Adrenal gland (tissue), 12 donors: Measurements from ENCODE around the gene SDK1. TPM values are rescaled to one million over a fixed set of nuclear protein-coding genes. Genes with fewer than 3 reads are reported as not detected.
"Not testable (repeated sequence)": the region's sequence is repeated elsewhere in the genome, so short reads cannot be mapped to it uniquely, and the experiment has no call there.

ENCODE experiments used
- DNase-seq, 7 donors: peaks; one replicate each; pipeline ENCODE4 v3.0.0-alpha.2; 2019 to 2020
- H3K27ac ChIP-seq, 5 donors: fragments of 200-600 bp; sonication (generic) in 4 of 5; 1 replicate in 3 of 5; 2 replicates in 2 of 5; pipeline versions ENCODE4 v1.5.1 to v1.8.0; 2016 to 2020; ENCODE audit warnings: mild to moderate bottlenecking in 1 of 5
- H3K27me3 ChIP-seq: fragments of 200-600 bp; 2 replicates; pipeline ENCODE4 v1.8.0; 2021
- H3K36me3 ChIP-seq, 2 donors: fragments of 200-600 bp; replicated peaks in 1 of 2; 1 replicate in 1 of 2; 2 replicates in 1 of 2; pipeline versions ENCODE4 v1.5.1 to v1.8.0; 2018 to 2022
- H3K4me1 ChIP-seq, 2 donors: fragments of 200-600 bp; replicated peaks in 1 of 2; 1 replicate in 1 of 2; 2 replicates in 1 of 2; pipeline versions ENCODE4 v1.5.1 to v1.8.0; 2018 to 2021
- H3K4me3 ChIP-seq, 4 donors: fragments of 200-600 bp; sonication (generic) in 3 of 4; one replicate each; pipeline ENCODE4 v1.5.1; 2016 to 2018
- H3K9me3 ChIP-seq, 3 donors: fragments of 200-600 bp; sonication (generic) in 1 of 3; replicated peaks in 1 of 3; 1 replicate in 2 of 3; 2 replicates in 1 of 3; pipeline versions ENCODE4 v1.5.1 to v1.8.0; 2016 to 2021
- CTCF ChIP-seq, 6 experiments: fragments of 450-650 bp in 4 of 6; fragments of 200-600 bp in 2 of 6; sonication (generic) in 1 of 6; IDR thresholded peaks; 1 replicate in 5 of 6; 2 replicates in 1 of 6; pipeline versions ENCODE4 v1.5.1 to v1.8.0; 2016 to 2021; ENCODE audit warnings: antibody characterized with exemption in 6 of 6, mild to moderate bottlenecking in 2 of 6, moderate library complexity in 1 of 6
- POLR2A ChIP-seq, 2 donors: fragments of 450-650 bp; IDR thresholded peaks; one replicate each; pipeline ENCODE4 v1.6.1; 2017; ENCODE audit warnings: antibody characterized with exemption in 2 of 2, mild to moderate bottlenecking in 2 of 2, moderate library complexity in 1 of 2
- WGBS, 4 donors: extraction: QIAGEN DNeasy Blood & Tissue Kit in 2 of 4; methylation state at CpG; one replicate each; pipeline versions ENCODE4 v1.1.5 to v1.1.7; 2013 to 2017; 5-methylcytosine and 5-hydroxymethylcytosine counted together
- intact Hi-C, 2 donors: fragments of 100-400 bp; cut with DNase I; formaldehyde crosslinking; loops; one replicate each; pipeline versions ENCODE4 v1.14.1 to v1.15.0; 2022 to 2023
- polyA plus RNA-seq, 3 donors: library from polyadenylated mRNA; stranded (reverse); fragments of 200-250 nt in 2 of 3; fragments of 350-450 nt in 1 of 3; fragmentation: Illumina TruSeq in 1 of 3; extraction: RNeasy Lipid Tissue Mini Kit (QIAGEN cat#74804) in 1 of 3; gene quantifications; one replicate each; pipeline ENCODE4 v1.2.3, GENCODE V29; 2013 to 2014
- total RNA-seq, 9 donors: library from RNA; depleted of rRNA in 4 of 9; stranded (reverse); fragments of >200 nt in 4 of 9; fragments of 120-200 nt in 1 of 9; fragmentation: NEBNext Ultra II Directional in 1 of 9; extraction: Animal tissue kit (Norgen Biotek cat#: 25700) in 1 of 9; gene quantifications; one replicate each; pipeline versions ENCODE4 v1.1.0 to v1.2.4, GENCODE V29; 2013 to 2023
- donor health status: healthy with polysubstance abuse.
- donor health status: Bipolar disorder and iron deficiency.
- donor health status: DM: yes; HTN: yes; CAD: no.
- donor health status: DM: no; HTN: no; CAD: no.
- donor health status: DM: no; HTN: no; CAD: no.
- donor health status: DM: yes; HTN: yes; CAD: no.

The SDK1 gene
- total and polyA plus RNA-seq, 12 donors = 0.50 to 3.6 (median 1.5) TPM

GRCh38 chr7:4216016-4216415 lies 915.0 kb downstream of the SDK1 start:
- no peaks in the 10 kb centered on the region for H3K27me3 ChIP-seq
- H3K4me1 ChIP-seq = no peaks in the 10 kb centered on the region
- 43 to 58% (median 56%) methylated on average over 16 of the region's 16 CpGs for WGBS, 4 donors
- H3K4me3 ChIP-seq = no peak overlapping the region
- H3K9me3 ChIP-seq = no peaks in the 10 kb centered on the region
- no peak overlapping the region for H3K27ac ChIP-seq
- H3K36me3 ChIP-seq = no peaks in the 10 kb centered on the region
- DNase-seq = no peak
- no peak for TF ChIP-seq POLR2A (IDR thresholded peaks at IDR 0.05)
- no peak for TF ChIP-seq CTCF (IDR thresholded peaks at IDR 0.05)
- intact Hi-C loops = no loop called here

GRCh38 chr7:4217126-4217660 lies 916.1 kb downstream of the SDK1 start:
- DNase-seq, H3K4me3 ChIP-seq, H3K36me3 ChIP-seq, H3K27ac ChIP-seq, H3K9me3 ChIP-seq, H3K4me1 ChIP-seq, H3K27me3 ChIP-seq, intact Hi-C loops: not testable (repeated sequence)
- 80 to 93% (median 90%) methylated on average over 1 to 29 of the region's 29 CpGs for WGBS, 4 donors

GRCh38 chr7:4218481-4218880 lies 917.4 kb downstream of the SDK1 start:
- Histone ChIP-seq H3K4me3 (no peak overlapping the region), H3K9me3 (no peaks in the 10 kb centered on the region), H3K4me1 (no peaks in the 10 kb centered on the region), H3K27ac (no peak overlapping the region), H3K27me3 (no peaks in the 10 kb centered on the region), H3K36me3 (no peaks in the 10 kb centered on the region)
- DNase-seq = no peak
- 77 to 90% (median 88%) methylated on average over 7 of the region's 7 CpGs for WGBS, 4 donors
- intact Hi-C loops = no loop called here
- TF ChIP-seq CTCF (IDR thresholded peaks at IDR 0.05) (no peak), POLR2A (IDR thresholded peaks at IDR 0.05) (no peak)

GRCh38 chr7:4220011-4220410 lies 919.0 kb downstream of the SDK1 start:
- TF ChIP-seq POLR2A (IDR thresholded peaks at IDR 0.05) (no peak), CTCF (IDR thresholded peaks at IDR 0.05) (no peak)
- no peak overlapping the region for H3K27ac ChIP-seq
- no peaks in the 10 kb centered on the region for H3K27me3 ChIP-seq
- no peaks in the 10 kb centered on the region for H3K4me1 ChIP-seq
- intact Hi-C loops = no loop called here
- no peaks in the 10 kb centered on the region for H3K36me3 ChIP-seq
- H3K4me3 ChIP-seq = no peak overlapping the region
- no peak for DNase-seq
- H3K9me3 ChIP-seq = no peaks in the 10 kb centered on the region
- WGBS, 4 donors = 86 to 92% (median 90%) methylated on average over 14 to 15 of the region's 15 CpGs

- DNase-seq = no peak
- WGBS, 4 donors = 84 to 90% (median 87%) methylated on average over 17 to 21 of the region's 21 CpGs
- no peaks in the 10 kb centered on the region for H3K27me3 ChIP-seq
These were observed 920.0 kb downstream of the SDK1 start for GRCh38 chr7:4221043-4221442.

More at GRCh38 chr7:4221043-4221442, 920.0 kb downstream of the SDK1 start:
- no peaks in the 10 kb centered on the region for H3K9me3 ChIP-seq
- H3K27ac ChIP-seq = no peak overlapping the region
- intact Hi-C loops = no loop called here
- no peaks in the 10 kb centered on the region for H3K36me3 ChIP-seq
- H3K4me3 ChIP-seq = no peak overlapping the region
- TF ChIP-seq CTCF (IDR thresholded peaks at IDR 0.05) (no peak), POLR2A (IDR thresholded peaks at IDR 0.05) (no peak)
- no peaks in the 10 kb centered on the region for H3K4me1 ChIP-seq
